ENCODE data around the gene ATP2C1.

ATP2C1 gene

GRCh38 chr3:131031660-131032059 lies 137.8 kb downstream of the ATP2C1 start:
- TF ChIP-seq EZH2phosphoT487 (IDR thresholded peaks at IDR 0.05; ENCODE audit: borderline replicate concordance) (no peak), CTCF (conservative IDR thresholded peaks at IDR 0.05; ENCODE audit: low read length) (no peak)
- H3K4me3 ChIP-seq (ENCODE audit: low read length, poor library complexity, severe bottlenecking) = no peak overlapping the region
- no peak overlapping the region for H3K4me2 ChIP-seq (ENCODE audit: low read depth, low read length, poor library complexity, severe bottlenecking)
- H3K36me3 ChIP-seq (ENCODE audit: insufficient read depth, low read length) = no peaks in the 10 kb centered on the region
- no peaks in the 10 kb centered on the region for H3K9me2 ChIP-seq (replicated peaks; ENCODE audit: low read depth, low read length)
- H3F3A ChIP-seq (ENCODE audit: low read depth) = no peaks in the 10 kb centered on the region
- H3K9me3 ChIP-seq (ENCODE audit: insufficient read depth, low read depth, low read length) = no peaks in the 10 kb centered on the region
- no peaks in the 10 kb centered on the region for H3K27me3 ChIP-seq (ENCODE audit: insufficient read depth, low read length, poor library complexity, severe bottlenecking)
- H3K79me2 ChIP-seq (ENCODE audit: insufficient read depth, low read length) = no peaks in the 10 kb centered on the region
- H3K4me1 ChIP-seq (ENCODE audit: insufficient read depth, low read length, poor library complexity, severe bottlenecking) = peaks cover 4% of the 10 kb centered on the region
- H2AFZ ChIP-seq (ENCODE audit: low read length) = no peak overlapping the region
- H4K20me1 ChIP-seq (ENCODE audit: insufficient read depth, low read length, poor library complexity, severe bottlenecking) = no peaks in the 10 kb centered on the region
- H3K9ac ChIP-seq (ENCODE audit: low read depth, low read length, poor library complexity, severe bottlenecking) = no peak overlapping the region

- no peaks in the 10 kb centered on the region for H3K79me2 ChIP-seq (ENCODE audit: insufficient read depth, low read length)
- no peak overlapping the region for H3K9ac ChIP-seq (ENCODE audit: low read depth, low read length, poor library complexity, severe bottlenecking)
- no peak overlapping the region for H3K4me2 ChIP-seq (ENCODE audit: low read depth, low read length, poor library complexity, severe bottlenecking)
- H2AFZ ChIP-seq (ENCODE audit: low read length) = peak overlapping the region; percentile 13; the same call in 1 of the 2 replicates
- TF ChIP-seq CTCF (conservative IDR thresholded peaks at IDR 0.05; ENCODE audit: low read length) (peak; percentile 83), EZH2phosphoT487 (IDR thresholded peaks at IDR 0.05; ENCODE audit: borderline replicate concordance) (no peak)
- no peaks in the 10 kb centered on the region for H3F3A ChIP-seq (ENCODE audit: low read depth)
- H3K9me2 ChIP-seq (replicated peaks; ENCODE audit: low read depth, low read length) = no peaks in the 10 kb centered on the region
- H3K4me3 ChIP-seq (ENCODE audit: low read length, poor library complexity, severe bottlenecking) = no peak overlapping the region
- H4K20me1 ChIP-seq (ENCODE audit: insufficient read depth, low read length, poor library complexity, severe bottlenecking) = no peaks in the 10 kb centered on the region
- no peaks in the 10 kb centered on the region for H3K27me3 ChIP-seq (ENCODE audit: insufficient read depth, low read length, poor library complexity, severe bottlenecking)
- H3K36me3 ChIP-seq (ENCODE audit: insufficient read depth, low read length) = no peaks in the 10 kb centered on the region
- no peaks in the 10 kb centered on the region for H3K9me3 ChIP-seq (ENCODE audit: insufficient read depth, low read depth, low read length)
- no peaks in the 10 kb centered on the region for H3K4me1 ChIP-seq (ENCODE audit: insufficient read depth, low read length, poor library complexity, severe bottlenecking)
Observed at GRCh38 chr3:131033480-131034080, 139.7 kb downstream of the ATP2C1 start.

- no peaks in the 10 kb centered on the region for H3K27me3 ChIP-seq (ENCODE audit: insufficient read depth, low read length, poor library complexity, severe bottlenecking)
- H3K9me2 ChIP-seq (replicated peaks; ENCODE audit: low read depth, low read length) = no peaks in the 10 kb centered on the region
- H4K20me1 ChIP-seq (ENCODE audit: insufficient read depth, low read length, poor library complexity, severe bottlenecking) = no peaks in the 10 kb centered on the region
- no peak overlapping the region for H2AFZ ChIP-seq (ENCODE audit: low read length)
- H3K36me3 ChIP-seq (ENCODE audit: insufficient read depth, low read length) = no peaks in the 10 kb centered on the region
- no peaks in the 10 kb centered on the region for H3F3A ChIP-seq (ENCODE audit: low read depth)
- H3K4me3 ChIP-seq (ENCODE audit: low read length, poor library complexity, severe bottlenecking) = no peak overlapping the region
- H3K79me2 ChIP-seq (ENCODE audit: insufficient read depth, low read length) = no peaks in the 10 kb centered on the region
- no peak overlapping the region for H3K9ac ChIP-seq (ENCODE audit: low read depth, low read length, poor library complexity, severe bottlenecking)
- no peaks in the 10 kb centered on the region for H3K9me3 ChIP-seq (ENCODE audit: insufficient read depth, low read depth, low read length)
- TF ChIP-seq EZH2phosphoT487 (IDR thresholded peaks at IDR 0.05; ENCODE audit: borderline replicate concordance) (no peak), CTCF (conservative IDR thresholded peaks at IDR 0.05; ENCODE audit: low read length) (no peak)
- peaks cover 11% of the 10 kb centered on the region for H3K4me1 ChIP-seq (ENCODE audit: insufficient read depth, low read length, poor library complexity, severe bottlenecking)
- H3K4me2 ChIP-seq (ENCODE audit: low read depth, low read length, poor library complexity, severe bottlenecking) = no peak overlapping the region
Observed at GRCh38 chr3:131036200-131036816, 142.4 kb downstream of the ATP2C1 start.
